MM.1S (cell line): ENCODE data around the gene SLCO3A1.

ENCODE experiments used
- DNase-seq: peaks from one replicate; pipeline ENCODE4 v3.0.0-alpha.2; 2015
- H2AFZ ChIP-seq: fragments of 300-600 bp; sonication (generic); 2 replicates; pipeline ENCODE4 v1.6.0; 2016; ENCODE audit warnings: antibody characterized with exemption, low read length
- H3F3A ChIP-seq: fragments of 300-600 bp; sonication (generic); 2 replicates; pipeline ENCODE4 v1.6.1; 2016; ENCODE audit warnings: mild to moderate bottlenecking, antibody characterized with exemption, low read length, moderate library complexity, mixed read lengths; ENCODE audit not compliant: insufficient read depth
- H3K27ac ChIP-seq: fragments of 300-600 bp; sonication (generic); 2 replicates; pipeline ENCODE4 v1.5.1; 2016; ENCODE audit warnings: mild to moderate bottlenecking, low read length
- H3K27me3 ChIP-seq: fragments of 300-600 bp; sonication (generic); replicated peaks from 2 replicates; pipeline ENCODE4 v1.6.0; 2016; ENCODE audit warnings: low read length; ENCODE audit not compliant: insufficient read depth
- H3K36me3 ChIP-seq: fragments of 300-600 bp; sonication (generic); replicated peaks from 2 replicates; pipeline ENCODE4 v1.6.1; 2016; ENCODE audit warnings: mild to moderate bottlenecking, low read length, mixed read lengths; ENCODE audit not compliant: insufficient read depth
- H3K4me1 ChIP-seq: fragments of 300-600 bp; sonication (generic); 2 replicates; pipeline ENCODE4 v1.6.1; 2016; ENCODE audit warnings: low read length, mixed read lengths
- H3K4me2 ChIP-seq: fragments of 300-600 bp; sonication (generic); 2 replicates; pipeline ENCODE4 v1.6.0; 2016; ENCODE audit warnings: low read depth, low read length
- H3K4me3 ChIP-seq: fragments of 300-600 bp; sonication (generic); 2 replicates; pipeline ENCODE4 v1.5.1; 2016; ENCODE audit warnings: low read length, mixed read lengths
- H3K79me2 ChIP-seq: fragments of 300-600 bp; sonication (generic); 2 replicates; pipeline ENCODE4 v1.6.1; 2016; ENCODE audit warnings: mixed run types, low read length, mixed read lengths
- H3K9ac ChIP-seq: fragments of 300-600 bp; sonication (generic); 2 replicates; pipeline ENCODE4 v1.6.1; 2016; ENCODE audit warnings: low read length, mixed read lengths
- H3K9me2 ChIP-seq: fragments of 300-600 bp; sonication (generic); replicated peaks from 2 replicates; pipeline ENCODE4 v1.6.1; 2016; ENCODE audit warnings: mild to moderate bottlenecking, low read length, mixed read lengths; ENCODE audit not compliant: insufficient read depth
- H3K9me3 ChIP-seq: fragments of 300-600 bp; sonication (generic); replicated peaks from 2 replicates; pipeline ENCODE4 v1.6.1; 2016; ENCODE audit warnings: mild to moderate bottlenecking, low read length, mixed read lengths; ENCODE audit not compliant: insufficient read depth
- H4K20me1 ChIP-seq: fragments of 300-600 bp; sonication (generic); 2 replicates; pipeline ENCODE4 v1.6.1; 2016; ENCODE audit warnings: mild to moderate bottlenecking, low read length, moderate library complexity, mixed read lengths; ENCODE audit not compliant: insufficient read depth
- CTCF ChIP-seq: fragments of 300-600 bp; sonication (generic); IDR thresholded peaks from 2 replicates; pipeline ENCODE4 v1.5.1; 2016; ENCODE audit warnings: antibody characterized with exemption, low read length, mixed read lengths
- EZH2 ChIP-seq: fragments of 300-600 bp; sonication (generic); optimal IDR thresholded peaks from 2 replicates; pipeline ENCODE3; 2017; ENCODE audit warnings: low read depth, mild to moderate bottlenecking, antibody characterized with exemption, low read length, mixed read lengths
- EZH2phosphoT487 ChIP-seq: fragments of 300-600 bp; sonication (generic); IDR thresholded peaks from 2 replicates; pipeline ENCODE4 v1.6.1; 2018; ENCODE audit warnings: antibody characterized with exemption, low read length

The SLCO3A1 gene

GRCh38 chr15:91864664-91865063 is 11.2 kb downstream of the SLCO3A1 start:
- no peak overlapping the region for H3K27ac ChIP-seq
- peaks cover 37% of the 10 kb centered on the region for H3K79me2 ChIP-seq
- DNase-seq, result no peak
- no peak overlapping the region for H3K4me3 ChIP-seq
- no peak overlapping the region for H3K4me2 ChIP-seq
- H3K4me1 ChIP-seq, result peaks cover 8% of the 10 kb centered on the region
- H3K27me3 ChIP-seq, result no peaks in the 10 kb centered on the region
- no peaks in the 10 kb centered on the region for H3F3A ChIP-seq
- no peaks in the 10 kb centered on the region for H3K9me3 ChIP-seq
- H3K9me2 ChIP-seq, result no peaks in the 10 kb centered on the region
- no peak for TF ChIP-seq EZH2phosphoT487
- TF ChIP-seq EZH2, result no peak
- TF ChIP-seq CTCF, result no peak
- H3K36me3 ChIP-seq, result no peaks in the 10 kb centered on the region
- no peak overlapping the region for H3K9ac ChIP-seq
- H2AFZ ChIP-seq, result no peak overlapping the region
- no peaks in the 10 kb centered on the region for H4K20me1 ChIP-seq

GRCh38 chr15:91865486-91865885 is 12.0 kb downstream of the SLCO3A1 start:
- DNase-seq, result no peak
- no peak overlapping the region for H2AFZ ChIP-seq
- H3K79me2 ChIP-seq, result peaks cover 29% of the 10 kb centered on the region
- H3K27me3 ChIP-seq, result no peaks in the 10 kb centered on the region
- no peaks in the 10 kb centered on the region for H3K9me2 ChIP-seq
- no peak overlapping the region for H3K4me3 ChIP-seq
- TF ChIP-seq EZH2phosphoT487, result no peak
- TF ChIP-seq EZH2, result no peak
- no peak for TF ChIP-seq CTCF
- H3K4me2 ChIP-seq, result no peak overlapping the region
- no peaks in the 10 kb centered on the region for H3K36me3 ChIP-seq
- H3K4me1 ChIP-seq, result peaks cover 8% of the 10 kb centered on the region
- no peaks in the 10 kb centered on the region for H4K20me1 ChIP-seq
- H3K27ac ChIP-seq, result no peak overlapping the region
- H3K9me3 ChIP-seq, result no peaks in the 10 kb centered on the region
- no peak overlapping the region for H3K9ac ChIP-seq
- H3F3A ChIP-seq, result no peaks in the 10 kb centered on the region

DNA sequence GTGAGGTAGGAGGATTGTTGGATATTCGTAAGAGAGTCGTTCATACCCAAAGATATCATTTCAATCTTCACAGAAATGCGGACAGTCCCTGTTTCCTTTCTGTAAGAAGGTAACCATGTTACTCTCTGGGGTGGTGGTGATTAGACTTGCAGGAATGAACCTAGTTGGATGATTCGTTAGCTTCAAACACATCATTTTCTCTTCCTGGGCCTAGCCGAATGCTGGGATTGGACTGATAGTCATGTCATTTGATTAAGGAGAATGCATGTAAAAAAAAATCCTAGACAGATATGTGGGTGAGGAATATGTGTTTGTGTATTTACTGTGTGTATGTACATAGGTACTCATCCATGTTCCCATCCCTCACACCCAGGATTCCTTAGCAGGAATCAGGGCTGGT is 12.4 kb downstream of the SLCO3A1 start:
- H3K9me3 ChIP-seq, result no peaks in the 10 kb centered on the region
- H3K4me1 ChIP-seq, result peaks cover 6% of the 10 kb centered on the region
- H3K79me2 ChIP-seq, result peaks cover 24% of the 10 kb centered on the region
- H3K4me2 ChIP-seq, result no peak overlapping the region
- H3K4me3 ChIP-seq, result no peak overlapping the region
- DNase-seq, result no peak
- no peak overlapping the region for H3K9ac ChIP-seq
- no peaks in the 10 kb centered on the region for H3K36me3 ChIP-seq
- H4K20me1 ChIP-seq, result no peaks in the 10 kb centered on the region
- H3F3A ChIP-seq, result no peaks in the 10 kb centered on the region
- no peaks in the 10 kb centered on the region for H3K27me3 ChIP-seq
- no peak overlapping the region for H2AFZ ChIP-seq
- TF ChIP-seq EZH2phosphoT487 (no peak), CTCF (no peak), EZH2 (no peak)
- H3K9me2 ChIP-seq, result no peaks in the 10 kb centered on the region
- no peak overlapping the region for H3K27ac ChIP-seq
